Keratinocyte (primary cell): ENCODE results near the gene SMYD3.

ENCODE experiments used
- EZH2 ChIP-seq: IDR thresholded peaks from one replicate; pipeline ENCODE4 v1.6.1; 2012; ENCODE audit warnings: inconsistent platforms, mild to moderate bottlenecking, low read length, moderate library complexity
- TF ChIP-seq, protein P1 (sequence below), 3 experiments: IDR thresholded peaks in 1 of 3; conservative IDR thresholded peaks in 1 of 3; optimal IDR thresholded peaks in 1 of 3; 2 replicates in 2 of 3; 3 replicates in 1 of 3; pipeline versions ENCODE3 to v1.5.1; 2011; ENCODE audit warnings: low read length in 3 of 3, mild to moderate bottlenecking in 3 of 3, moderate library complexity in 2 of 3, control low read depth in 1 of 3, inconsistent platforms in 1 of 3; ENCODE audit not compliant: insufficient read depth in 2 of 3; ENCODE audit errors: extremely low read depth in 1 of 3

DNA sequence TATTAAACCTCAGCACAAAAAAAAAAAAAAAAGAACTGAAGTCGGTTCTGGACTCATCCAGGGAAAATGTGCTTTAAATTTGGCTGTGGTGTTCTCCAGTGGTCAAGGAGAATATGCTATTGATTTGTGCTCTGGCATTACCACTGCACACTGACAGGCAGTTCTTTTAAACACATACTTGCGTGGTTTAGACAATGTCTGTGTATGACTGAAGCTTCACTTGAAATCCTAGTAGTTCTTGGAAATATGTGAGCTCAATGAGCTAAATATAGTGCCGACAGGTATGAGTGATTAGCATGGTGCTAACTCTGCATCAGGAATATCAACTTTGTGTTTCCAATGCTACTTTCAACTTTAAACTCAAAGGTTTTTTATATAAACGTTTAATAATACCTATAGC, 415.6 kb downstream of the SMYD3 start:
- TF ChIP-seq, protein P1, sequence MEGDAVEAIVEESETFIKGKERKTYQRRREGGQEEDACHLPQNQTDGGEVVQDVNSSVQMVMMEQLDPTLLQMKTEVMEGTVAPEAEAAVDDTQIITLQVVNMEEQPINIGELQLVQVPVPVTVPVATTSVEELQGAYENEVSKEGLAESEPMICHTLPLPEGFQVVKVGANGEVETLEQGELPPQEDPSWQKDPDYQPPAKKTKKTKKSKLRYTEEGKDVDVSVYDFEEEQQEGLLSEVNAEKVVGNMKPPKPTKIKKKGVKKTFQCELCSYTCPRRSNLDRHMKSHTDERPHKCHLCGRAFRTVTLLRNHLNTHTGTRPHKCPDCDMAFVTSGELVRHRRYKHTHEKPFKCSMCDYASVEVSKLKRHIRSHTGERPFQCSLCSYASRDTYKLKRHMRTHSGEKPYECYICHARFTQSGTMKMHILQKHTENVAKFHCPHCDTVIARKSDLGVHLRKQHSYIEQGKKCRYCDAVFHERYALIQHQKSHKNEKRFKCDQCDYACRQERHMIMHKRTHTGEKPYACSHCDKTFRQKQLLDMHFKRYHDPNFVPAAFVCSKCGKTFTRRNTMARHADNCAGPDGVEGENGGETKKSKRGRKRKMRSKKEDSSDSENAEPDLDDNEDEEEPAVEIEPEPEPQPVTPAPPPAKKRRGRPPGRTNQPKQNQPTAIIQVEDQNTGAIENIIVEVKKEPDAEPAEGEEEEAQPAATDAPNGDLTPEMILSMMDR (optimal IDR thresholded peaks at IDR 0.05 in 1 of 3, IDR thresholded peaks at IDR 0.05 in 1 of 3, conservative IDR thresholded peaks at IDR 0.05 in 1 of 3; ENCODE audit: extremely low read depth in 1 of 3, insufficient read depth in 2 of 3, low read length in 3 of 3): no peak
- no peak for TF ChIP-seq EZH2
